GM18498 (cell line): ENCODE measurements around the gene SPATC1L.

ENCODE experiments used
- ATAC-seq: cut with Tn5 transposase; IDR thresholded peaks from one replicate; pipeline ENCODE4 v1.9.1; 2021; ENCODE audit warnings: mild to moderate bottlenecking, moderate library complexity; ENCODE audit not compliant: unreplicated experiment

SPATC1L gene

DNA sequence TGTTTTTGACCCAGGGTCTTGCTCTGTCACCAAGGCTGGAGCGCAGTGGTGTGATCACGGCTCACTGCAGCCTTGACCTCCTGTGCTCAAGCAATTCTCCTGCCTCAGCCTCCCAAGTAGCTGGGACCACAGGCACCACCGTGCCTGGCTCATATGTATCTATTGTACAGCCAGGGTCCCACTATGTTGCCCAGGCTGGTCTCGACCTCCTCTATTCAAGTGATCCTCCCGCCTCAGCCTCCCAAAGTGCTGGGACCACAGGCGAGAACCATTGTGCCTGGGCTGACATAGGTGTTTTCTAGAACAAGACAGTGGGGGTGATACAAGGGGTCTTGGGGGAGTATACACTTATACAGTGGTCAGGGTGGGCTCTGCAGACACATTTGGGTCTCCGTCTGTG is 46.4 kb downstream of the SPATC1L start:
- no peak for ATAC-seq

DNA sequence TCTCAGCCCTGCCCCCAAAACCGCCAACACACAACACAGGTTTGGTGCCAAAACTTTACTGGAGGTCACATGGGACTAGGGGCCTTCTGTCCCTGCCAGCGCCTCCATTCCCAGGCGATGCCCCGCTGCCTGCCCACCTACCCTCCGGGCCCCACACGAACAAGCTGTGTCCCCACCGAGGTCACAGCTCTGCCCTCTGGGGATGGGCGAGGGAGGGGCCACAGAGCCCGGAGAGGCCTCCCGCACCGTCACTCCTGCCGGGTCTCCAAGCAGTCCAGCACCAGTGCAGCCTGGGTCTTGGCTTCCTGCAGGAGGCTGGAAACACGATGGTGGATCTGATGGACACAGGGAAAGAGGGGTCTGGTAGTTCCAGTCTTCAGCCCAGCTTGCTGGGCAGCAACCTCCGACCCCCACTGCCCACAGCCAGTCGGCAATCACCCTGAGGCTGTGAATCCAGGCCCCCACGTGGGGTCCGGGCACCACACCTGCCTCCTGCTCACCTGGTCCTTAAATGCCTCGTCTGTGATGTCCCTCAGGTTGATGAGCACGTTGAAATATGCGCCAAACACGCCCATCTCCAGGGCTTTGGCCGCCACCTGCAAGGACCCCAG is 47.4 kb downstream of the SPATC1L start:
- no peak for ATAC-seq

DNA sequence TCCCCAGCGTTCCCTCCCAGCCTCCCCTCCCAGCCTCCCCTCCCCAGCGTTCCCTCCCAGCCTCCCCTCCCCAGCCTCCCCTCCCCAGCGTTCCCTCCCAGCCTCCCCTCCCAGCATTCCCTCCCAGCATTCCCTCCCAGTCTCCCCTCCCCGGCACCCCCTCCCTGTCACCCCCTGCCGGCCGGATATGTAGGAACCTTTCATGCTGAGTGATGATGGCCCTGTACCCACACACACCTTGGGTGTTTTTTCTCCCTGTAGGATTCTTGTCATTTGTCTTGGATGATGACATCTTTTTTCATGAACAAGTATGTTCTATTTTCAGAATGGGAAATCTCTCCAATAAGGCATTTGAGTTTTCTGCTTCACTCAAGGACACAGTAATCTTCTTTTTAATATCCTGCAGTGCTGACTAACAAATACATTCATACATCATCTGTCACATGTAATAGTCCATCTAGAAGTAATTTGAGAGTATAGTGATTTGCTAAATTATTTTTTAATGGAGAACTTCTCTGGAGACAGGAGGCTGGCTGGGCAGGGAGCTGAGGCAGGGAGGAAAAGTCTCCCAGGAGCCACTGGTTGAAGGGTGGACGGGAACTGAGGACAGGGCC is 48.4 kb downstream of the SPATC1L start:
- ATAC-seq, result no peak

DNA sequence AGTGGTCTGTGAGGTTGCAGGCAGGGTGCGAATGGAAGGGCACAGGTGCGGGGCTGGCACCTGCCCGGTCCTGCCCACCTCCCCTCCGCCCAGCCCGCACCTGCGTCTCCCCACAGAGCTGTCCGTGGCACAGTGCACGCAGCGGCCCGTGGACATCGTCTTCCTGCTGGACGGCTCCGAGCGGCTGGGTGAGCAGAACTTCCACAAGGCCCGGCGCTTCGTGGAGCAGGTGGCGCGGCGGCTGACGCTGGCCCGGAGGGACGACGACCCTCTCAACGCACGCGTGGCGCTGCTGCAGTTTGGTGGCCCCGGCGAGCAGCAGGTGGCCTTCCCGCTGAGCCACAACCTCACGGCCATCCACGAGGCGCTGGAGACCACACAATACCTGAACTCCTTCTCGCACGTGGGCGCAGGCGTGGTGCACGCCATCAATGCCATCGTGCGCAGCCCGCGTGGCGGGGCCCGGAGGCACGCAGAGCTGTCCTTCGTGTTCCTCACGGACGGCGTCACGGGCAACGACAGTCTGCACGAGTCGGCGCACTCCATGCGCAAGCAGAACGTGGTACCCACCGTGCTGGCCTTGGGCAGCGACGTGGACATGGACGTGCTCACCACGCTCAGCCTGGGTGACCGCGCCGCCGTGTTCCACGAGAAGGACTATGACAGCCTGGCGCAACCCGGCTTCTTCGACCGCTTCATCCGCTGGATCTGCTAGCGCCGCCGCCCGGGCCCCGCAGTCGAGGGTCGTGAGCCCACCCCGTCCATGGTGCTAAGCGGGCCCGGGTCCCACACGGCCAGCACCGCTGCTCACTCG is 52.2 kb downstream of the SPATC1L start:
- no peak for ATAC-seq

DNA sequence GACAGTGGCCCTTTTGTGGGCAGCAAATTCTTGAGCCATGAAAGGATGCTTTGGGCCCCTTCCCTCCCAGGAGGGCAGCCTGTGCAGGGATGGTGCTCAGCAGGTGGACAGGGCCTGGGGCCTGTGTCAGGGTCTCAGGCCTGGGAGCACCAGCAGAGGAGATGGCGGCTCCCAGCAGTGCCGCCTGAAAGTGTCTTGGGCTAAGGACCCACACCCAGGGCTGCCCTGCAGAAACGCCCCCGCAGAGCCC is 52.7 kb downstream of the SPATC1L start:
- no peak for ATAC-seq

GRCh38 chr21:46130831-46131587 is 53.2 kb downstream of the SPATC1L start:
- ATAC-seq, result no peak

DNA sequence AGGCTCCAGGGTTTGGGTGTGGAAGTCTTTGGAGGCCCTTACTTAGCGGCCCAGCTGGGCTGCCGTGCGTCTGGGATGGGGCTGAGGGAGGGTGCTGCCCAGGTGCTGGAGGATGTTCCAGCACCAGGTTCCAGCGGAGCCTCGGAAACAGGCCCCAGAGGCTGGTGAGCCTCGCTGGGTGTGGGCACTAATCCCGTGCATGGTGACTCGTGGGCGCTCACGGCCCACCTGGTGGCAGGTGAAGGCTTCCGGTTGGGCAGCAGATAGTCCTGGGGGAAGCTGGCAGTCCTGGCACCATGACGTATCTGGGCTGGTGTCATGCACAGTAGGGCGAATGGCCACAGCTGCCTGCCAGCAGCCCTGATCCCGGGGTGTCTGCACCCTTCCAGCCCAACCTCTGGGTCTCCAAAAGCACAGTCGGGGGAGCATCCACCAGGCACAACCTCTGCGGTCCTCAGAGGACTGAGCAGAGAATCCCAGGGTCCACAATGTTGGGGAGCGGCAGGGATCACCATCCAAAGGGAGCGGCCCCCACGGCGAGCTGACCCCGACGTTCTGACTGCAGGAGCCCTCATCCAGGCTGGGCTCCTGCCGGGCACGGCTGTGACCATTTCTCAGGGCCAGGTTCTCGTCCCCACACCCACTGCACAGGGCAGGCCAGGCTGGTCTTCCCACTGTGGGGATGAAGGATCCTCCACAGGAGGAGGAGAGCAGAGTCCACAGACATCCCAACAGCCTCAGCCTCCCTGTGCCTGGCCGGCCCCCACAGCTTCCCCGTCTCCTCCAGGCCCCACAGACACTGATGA is 54.2 kb downstream of the SPATC1L start:
- no peak for ATAC-seq

- no peak for ATAC-seq
Observed at GRCh38 chr21:46128933-46129571, 55.2 kb downstream of the SPATC1L start.

DNA sequence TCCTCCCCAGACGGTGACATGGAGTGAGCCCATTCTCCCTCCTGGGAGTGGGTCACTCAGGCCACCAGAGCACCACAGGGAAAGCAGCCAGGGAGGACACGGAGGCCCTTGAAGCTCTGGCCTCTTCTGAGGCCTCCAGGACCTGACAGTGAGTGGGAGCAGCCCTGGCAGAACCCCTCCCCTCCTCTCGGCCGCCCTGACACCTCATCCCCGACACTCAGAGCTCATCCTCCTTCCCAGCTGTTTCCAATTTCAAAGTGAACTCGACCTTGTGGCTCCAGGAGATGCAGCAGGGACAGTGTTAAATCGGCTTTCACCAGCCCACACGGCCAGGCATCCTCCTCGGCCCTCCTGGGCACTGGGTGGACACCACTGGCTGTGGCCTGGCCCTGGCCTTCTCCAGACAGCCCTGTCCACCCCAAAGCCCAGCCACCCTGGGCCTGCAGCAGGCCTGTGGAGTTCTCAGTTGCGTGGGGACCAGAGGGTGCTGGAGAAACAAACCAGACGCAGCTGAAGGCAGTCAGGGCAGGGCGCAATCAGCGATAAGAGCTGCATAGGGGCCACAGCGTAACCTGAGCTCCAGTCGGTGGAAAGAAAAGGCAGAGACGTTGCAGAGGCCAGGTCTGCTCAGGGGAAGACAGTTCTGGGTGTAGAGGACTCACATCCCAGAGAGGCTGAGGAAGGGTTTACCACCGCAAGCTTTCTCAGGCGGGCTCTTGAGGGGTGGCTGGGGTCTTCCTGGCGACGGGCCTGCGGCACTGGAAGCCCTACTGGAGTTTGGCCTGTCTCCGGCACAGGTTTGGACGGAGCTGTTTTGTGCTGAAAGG is 55.9 kb downstream of the SPATC1L start:
- no peak for ATAC-seq

DNA sequence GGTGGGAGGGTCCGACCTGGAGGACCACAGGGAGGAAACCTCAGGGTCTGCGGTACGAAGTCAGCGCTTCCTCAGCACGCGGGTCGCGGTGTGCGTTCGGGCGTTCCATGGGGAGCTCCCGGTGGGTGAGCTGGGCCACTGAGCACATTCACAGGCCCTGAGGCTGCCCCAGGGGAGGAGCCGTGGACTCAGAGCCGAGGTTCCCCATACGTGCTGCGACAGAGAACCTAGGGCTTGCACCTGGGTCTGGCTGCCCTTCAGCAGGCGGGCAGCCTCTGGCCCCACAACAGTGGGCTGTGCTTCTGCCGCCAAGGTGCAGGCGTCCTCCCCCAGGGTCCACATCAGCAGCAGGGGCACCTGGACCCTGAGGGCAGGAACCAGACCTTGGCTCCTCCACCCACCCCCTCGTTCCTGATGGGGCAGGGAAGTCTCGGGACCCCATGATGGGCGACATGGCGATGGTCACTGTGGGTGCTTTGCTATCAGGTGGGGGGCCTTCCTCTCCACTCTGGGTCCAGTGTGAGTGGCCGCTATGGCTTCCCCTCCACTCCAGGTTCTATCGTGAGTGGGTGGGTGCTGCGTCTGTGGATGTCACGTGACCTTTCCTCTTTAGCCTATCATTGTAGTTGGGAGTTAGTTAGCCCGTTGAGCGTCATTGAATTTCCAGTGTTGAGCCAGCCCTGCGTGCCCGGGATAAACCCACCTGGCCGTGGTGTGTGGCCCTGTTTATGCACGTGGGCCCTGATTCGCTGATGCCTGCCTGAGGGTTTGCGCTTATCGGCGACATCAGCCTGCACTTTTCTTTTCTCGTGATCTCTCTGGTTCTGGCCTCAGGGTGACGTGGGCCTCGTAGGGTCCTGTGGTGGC is 56.8 kb downstream of the SPATC1L start:
- no peak for ATAC-seq

GRCh38 chr21:46126309-46127238 is 57.7 kb downstream of the SPATC1L start:
- ATAC-seq, result no peak

- ATAC-seq, result no peak
Observed at GRCh38 chr21:46125846-46126301, 58.4 kb downstream of the SPATC1L start.

DNA sequence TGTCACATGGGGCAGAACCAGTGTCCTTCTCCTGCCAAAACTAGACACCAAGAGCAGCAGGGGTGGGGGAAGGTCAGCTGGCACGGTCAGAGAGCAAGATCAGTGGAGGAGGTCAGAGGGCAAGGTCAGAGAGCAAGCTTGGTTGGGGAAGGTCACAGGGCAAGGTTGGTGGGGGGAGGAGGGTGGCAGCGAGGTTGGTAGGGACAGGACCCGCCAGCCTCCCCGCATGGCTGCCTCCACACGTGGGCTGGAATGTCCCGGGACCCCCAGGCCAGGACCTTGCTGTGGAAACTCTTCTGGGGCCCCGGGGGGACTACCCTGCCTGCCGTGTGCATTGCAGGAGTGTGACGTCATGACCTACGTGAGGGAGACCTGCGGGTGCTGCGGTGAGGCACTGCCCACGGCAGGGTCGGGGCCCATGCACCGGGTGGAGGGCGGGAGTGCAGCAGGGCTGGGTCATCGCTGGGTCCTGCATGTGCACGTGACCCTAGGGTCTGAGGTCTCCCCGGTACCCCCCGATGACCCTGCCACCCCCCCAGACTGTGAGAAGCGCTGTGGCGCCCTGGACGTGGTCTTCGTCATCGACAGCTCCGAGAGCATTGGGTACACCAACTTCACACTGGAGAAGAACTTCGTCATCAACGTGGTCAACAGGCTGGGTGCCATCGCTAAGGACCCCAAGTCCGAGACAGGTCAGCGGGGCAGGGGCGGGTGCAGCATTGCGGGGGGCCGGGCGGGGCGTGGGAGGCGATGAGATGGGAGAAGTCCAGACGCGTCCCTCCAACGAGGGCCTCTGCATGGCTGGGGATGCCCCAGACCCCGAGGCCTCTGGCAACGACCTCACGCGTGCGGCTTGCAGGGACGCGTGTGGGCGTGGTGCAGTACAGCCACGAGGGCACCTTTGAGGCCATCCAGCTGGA is 59.1 kb downstream of the SPATC1L start:
- ATAC-seq, result no peak

DNA sequence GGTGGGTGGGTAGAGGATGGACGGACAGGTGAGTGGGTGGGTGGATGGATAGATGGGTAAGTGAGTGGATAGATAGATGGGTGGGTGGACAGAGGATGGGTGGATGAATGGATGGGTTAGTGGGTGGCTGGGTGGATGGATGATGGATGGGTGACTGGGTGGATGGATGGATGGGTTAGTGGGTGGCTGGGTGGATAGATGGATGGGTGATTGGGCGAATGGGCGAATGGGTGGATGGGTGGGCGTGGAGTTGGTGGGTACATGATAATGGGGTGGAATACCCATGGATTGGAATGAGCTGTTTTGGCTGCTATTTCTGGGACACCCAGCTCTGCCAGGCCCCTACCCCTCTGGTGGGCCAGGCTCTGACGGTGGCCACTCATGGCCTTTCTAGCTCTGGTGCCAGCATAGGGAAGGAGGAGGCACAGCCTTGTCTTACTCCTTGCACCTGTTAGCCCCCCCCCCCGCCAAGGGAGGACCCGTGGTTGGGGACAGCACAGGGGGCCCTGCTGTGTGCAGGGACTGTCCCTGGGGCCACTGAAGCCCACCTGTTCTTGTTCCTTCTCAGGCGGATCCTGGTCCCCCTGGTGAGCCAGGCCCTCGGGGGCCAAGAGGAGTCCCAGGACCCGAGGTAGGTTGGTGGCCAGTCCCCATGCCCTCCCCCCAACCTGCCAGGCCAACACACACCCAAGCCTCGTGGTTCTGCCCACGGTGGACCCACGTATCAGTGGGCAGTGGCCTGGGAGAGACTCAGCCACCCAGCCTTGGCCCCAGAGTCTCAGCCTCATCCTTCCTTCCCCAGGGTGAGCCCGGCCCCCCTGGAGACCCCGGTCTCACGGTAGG is 60.0 kb downstream of the SPATC1L start:
- no peak for ATAC-seq
